ENCODE results near the gene DNAAF1. TPM values are rescaled to one million over a fixed set of nuclear protein-coding genes. Genes with fewer than 3 reads are reported as not detected.

The DNAAF1 gene
- total RNA-seq, 2 donors from 2014 or later, result 0.32 to 8.2 TPM

DNA sequence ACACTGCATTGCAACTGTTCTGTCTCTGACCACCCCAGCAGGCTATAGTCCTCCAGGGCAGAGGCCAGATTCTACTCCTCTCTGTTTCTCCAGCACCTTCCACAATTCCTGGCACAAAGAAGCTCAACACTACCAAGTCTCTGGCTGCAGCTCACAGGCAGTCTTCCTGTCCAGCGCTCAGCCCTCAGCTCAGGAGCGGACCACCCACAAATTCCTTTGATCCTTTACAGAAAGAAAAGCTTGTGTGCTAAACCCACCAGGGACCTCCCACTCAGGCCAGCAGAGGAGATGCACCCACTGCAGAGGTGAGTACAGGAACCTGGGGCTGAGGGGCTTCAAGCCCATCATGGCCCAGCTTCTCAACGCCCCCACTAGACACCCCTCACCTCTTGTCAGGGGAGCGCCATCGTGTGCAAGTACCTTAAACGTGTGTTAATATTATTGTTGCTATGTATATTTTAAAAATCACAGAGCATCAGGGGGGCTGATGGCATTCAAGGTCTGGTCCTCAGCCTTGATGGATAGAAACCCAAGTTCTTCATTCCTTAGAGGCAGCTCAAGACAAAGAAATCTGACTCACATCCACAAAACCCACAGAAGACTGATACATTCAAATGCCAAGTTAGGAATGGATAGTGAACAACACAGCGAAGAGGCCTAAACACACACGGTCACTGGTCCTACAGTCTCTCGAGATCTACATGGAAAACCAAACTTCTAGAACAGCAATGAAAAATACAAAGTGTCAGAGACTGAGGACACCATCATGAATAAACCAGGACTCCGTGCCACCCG is 8.6 kb upstream of the DNAAF1 start:
- DNase-seq (ENCODE audit: low spot score), result no peak
- no peaks in the 10 kb centered on the region for H3K9me3 ChIP-seq
- no peak overlapping the region for H3K27ac ChIP-seq
- H3K4me1 ChIP-seq (replicated peaks), result peaks cover 5% of the 10 kb centered on the region
- TF ChIP-seq POLR2A (IDR thresholded peaks at IDR 0.05) (no peak), POLR2AphosphoS5 (IDR thresholded peaks at IDR 0.05) (no peak), CTCF (IDR thresholded peaks at IDR 0.05) (no peak)
- WGBS, result 87% methylated on average over 11 of the region's 11 CpGs
- H3K27me3 ChIP-seq (replicated peaks; ENCODE audit: insufficient read depth), result no peaks in the 10 kb centered on the region
- H3K4me3 ChIP-seq, result no peak overlapping the region
- intact Hi-C loops (cut with DNase I), result no loop called here
- no peaks in the 10 kb centered on the region for H3K36me3 ChIP-seq

DNA sequence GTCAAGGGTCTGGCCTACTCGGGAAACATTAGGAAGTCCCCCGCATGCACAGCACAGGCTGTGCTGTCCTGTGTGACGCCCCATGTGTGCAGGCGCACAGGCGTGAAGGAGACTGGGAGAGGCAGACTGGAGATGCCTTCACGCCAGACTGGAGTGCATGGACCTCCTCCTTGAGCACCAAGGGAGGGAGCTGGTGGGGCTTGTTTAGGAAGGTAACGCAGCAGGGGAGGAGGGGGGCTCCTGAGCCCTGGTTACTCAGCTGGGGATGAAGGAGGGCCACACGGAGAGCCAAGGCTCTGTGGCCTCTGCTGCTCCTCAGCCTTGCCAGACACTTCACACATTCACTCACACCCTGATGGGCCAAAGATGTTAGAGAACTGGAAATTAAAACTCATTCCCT is 7.8 kb upstream of the DNAAF1 start:
- 80% methylated on average over 8 of the region's 8 CpGs for WGBS
- Histone ChIP-seq H3K4me1 (replicated peaks) (peaks cover 5% of the 10 kb centered on the region), H3K27ac (no peak overlapping the region), H3K4me3 (no peak overlapping the region), H3K9me3 (no peaks in the 10 kb centered on the region), H3K36me3 (no peaks in the 10 kb centered on the region), H3K27me3 (replicated peaks; ENCODE audit: insufficient read depth) (no peaks in the 10 kb centered on the region)
- intact Hi-C loops (cut with DNase I), result no loop called here
- TF ChIP-seq POLR2AphosphoS5 (IDR thresholded peaks at IDR 0.05) (no peak), POLR2A (IDR thresholded peaks at IDR 0.05) (no peak), CTCF (IDR thresholded peaks at IDR 0.05) (no peak)
- no peak for DNase-seq (ENCODE audit: low spot score)

- no peaks in the 10 kb centered on the region for H3K36me3 ChIP-seq
- no peak overlapping the region for H3K27ac ChIP-seq
- H3K4me1 ChIP-seq (replicated peaks), result peaks cover 5% of the 10 kb centered on the region
- intact Hi-C loops (cut with DNase I), result no loop called here
- DNase-seq (ENCODE audit: low spot score), result no peak
- TF ChIP-seq CTCF (IDR thresholded peaks at IDR 0.05), result no peak
- H3K9me3 ChIP-seq, result no peaks in the 10 kb centered on the region
- H3K27me3 ChIP-seq (replicated peaks; ENCODE audit: insufficient read depth), result no peaks in the 10 kb centered on the region
- WGBS, result 91% methylated on average over 7 of the region's 7 CpGs
- H3K4me3 ChIP-seq, result no peak overlapping the region
Measured at GRCh38 chr16:84137769-84138357, 7.2 kb upstream of the DNAAF1 start.

DNA sequence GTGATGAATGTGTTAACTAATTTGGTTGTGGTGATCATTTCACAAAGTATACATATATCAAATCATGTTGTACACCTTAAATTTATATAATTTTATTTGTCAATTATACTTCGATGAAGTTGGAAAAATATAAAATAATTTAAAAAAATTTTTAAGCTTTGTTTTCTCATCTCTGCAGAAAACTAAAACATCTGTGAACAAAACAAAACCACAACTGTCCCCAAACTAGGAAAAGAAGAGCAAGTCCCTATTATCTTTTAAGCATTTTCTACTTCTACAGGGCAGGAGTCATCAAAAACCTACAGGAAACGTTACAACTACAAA is 6.6 kb upstream of the DNAAF1 start:
- no peak for TF ChIP-seq POLR2AphosphoS5 (IDR thresholded peaks at IDR 0.05)
- no peak for TF ChIP-seq POLR2A (IDR thresholded peaks at IDR 0.05)
- TF ChIP-seq CTCF (IDR thresholded peaks at IDR 0.05), result no peak
- intact Hi-C loops (cut with DNase I), result no loop called here
- no peaks in the 10 kb centered on the region for H3K9me3 ChIP-seq
- no peaks in the 10 kb centered on the region for H3K27me3 ChIP-seq (replicated peaks; ENCODE audit: insufficient read depth)
- peaks cover 5% of the 10 kb centered on the region for H3K4me1 ChIP-seq (replicated peaks)
- no peaks in the 10 kb centered on the region for H3K36me3 ChIP-seq
- no peak overlapping the region for H3K4me3 ChIP-seq
- no peak overlapping the region for H3K27ac ChIP-seq
- DNase-seq (ENCODE audit: low spot score), result no peak
- WGBS, result 52% methylated on average over 2 of the region's 2 CpGs
